ENCODE results near the gene NEMP1. TPM values are rescaled to one million over a fixed set of nuclear protein-coding genes. Genes with fewer than 3 reads are reported as not detected.
"Not testable (repeated sequence)": the region's sequence is repeated elsewhere in the genome, so short reads cannot be mapped to it uniquely, and the experiment has no call there.

Gene NEMP1
- total and polyA plus RNA-seq, 2 donors = 9.5 to 19.5 TPM

DNA sequence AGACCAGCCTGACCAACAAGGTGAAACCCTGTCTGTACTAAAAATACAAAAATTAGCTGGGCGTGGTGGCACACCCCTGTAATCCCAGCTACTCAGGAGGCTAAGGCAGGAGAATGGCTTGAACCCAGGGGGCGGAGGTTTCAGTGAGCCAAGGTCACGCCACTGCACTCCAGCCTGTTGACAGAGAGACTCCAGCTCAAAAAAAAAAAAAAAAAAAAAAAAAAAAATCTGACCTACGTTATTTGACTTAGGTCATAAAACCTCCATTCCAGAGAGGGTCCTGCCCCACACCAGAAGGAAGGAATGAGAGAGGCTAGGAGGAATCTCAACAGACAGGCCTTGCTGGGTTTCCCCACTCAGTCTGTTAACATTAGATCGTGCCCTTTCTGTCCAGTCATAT lies 60.2 kb downstream of the NEMP1 start:
- not testable (repeated sequence) for H3K9me3 ChIP-seq (ENCODE audit: control insufficient read depth in 2 of 2, insufficient read depth in 1 of 2, low read length in 1 of 2); DNase-seq (ENCODE audit: low read depth in 6 of 9, low spot score in 9 of 9); H3K27ac ChIP-seq (ENCODE audit: low read depth in 1 of 2, low read length in 1 of 2); H3K36me3 ChIP-seq (ENCODE audit: control insufficient read depth in 2 of 2, insufficient read depth in 2 of 2, low read length in 1 of 2); H3K27me3 ChIP-seq (ENCODE audit: control insufficient read depth in 2 of 2, insufficient read depth in 1 of 2, low read length in 1 of 2); H3K4me3 ChIP-seq (ENCODE audit: low read length in 2 of 2)
- 94% methylated on average over 5 of the region's 5 CpGs for WGBS
- H3K4me1 ChIP-seq (ENCODE audit: control insufficient read depth in 2 of 2, insufficient read depth in 2 of 2, low read length in 2 of 2) = peaks cover 0 to 17% of the 10 kb centered on the region in 2 donors

DNA sequence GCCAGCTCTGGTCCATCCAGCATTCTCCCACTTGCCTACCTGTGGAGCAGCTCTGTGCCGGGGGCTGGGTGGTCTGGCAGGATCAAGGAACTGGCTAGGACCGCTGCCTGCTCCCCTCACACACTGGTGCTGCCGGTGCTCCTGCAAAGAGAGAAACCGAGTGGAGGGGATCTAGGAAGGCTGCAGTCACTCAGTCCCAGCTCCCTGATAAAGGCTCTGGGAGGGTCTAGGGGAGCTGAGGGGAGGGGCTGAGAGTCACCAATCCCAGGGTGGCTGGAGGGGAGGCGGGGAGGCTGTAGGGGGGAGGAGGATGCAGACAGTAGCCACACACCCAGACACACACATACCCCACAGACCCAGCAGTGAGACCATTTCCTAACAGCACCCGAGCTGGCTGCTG lies 62.2 kb downstream of the NEMP1 start, which contains the start of gene TAC3:
TSS of gene TAC3 (minus strand) at position 182 of the 400 bp plus-strand sequence. CDS start 732 bp downstream, outside the sequence.
- Histone ChIP-seq H3K4me1 (ENCODE audit: control insufficient read depth in 2 of 2, insufficient read depth in 2 of 2, low read length in 2 of 2) (peaks cover 0 to 17% of the 10 kb centered on the region in 2 donors), H3K4me3 (ENCODE audit: low read length in 2 of 2) (no peak within 1 kb of the TSS), H3K9me3 (ENCODE audit: control insufficient read depth in 2 of 2, insufficient read depth in 1 of 2, low read length in 1 of 2) (no peaks in the 10 kb centered on the region), H3K27ac (ENCODE audit: low read depth in 1 of 2, low read length in 1 of 2) (no peak within 1 kb of the TSS), H3K36me3 (ENCODE audit: control insufficient read depth in 2 of 2, insufficient read depth in 2 of 2, low read length in 1 of 2) (no peaks in the 10 kb centered on the region), H3K27me3 (ENCODE audit: control insufficient read depth in 2 of 2, insufficient read depth in 1 of 2, low read length in 1 of 2) (no peaks in the 10 kb centered on the region)
- WGBS = 88% methylated on average over 6 of the region's 6 CpGs
- DNase-seq (ENCODE audit: low read depth in 6 of 9, low spot score in 9 of 9) = no peak

DNA sequence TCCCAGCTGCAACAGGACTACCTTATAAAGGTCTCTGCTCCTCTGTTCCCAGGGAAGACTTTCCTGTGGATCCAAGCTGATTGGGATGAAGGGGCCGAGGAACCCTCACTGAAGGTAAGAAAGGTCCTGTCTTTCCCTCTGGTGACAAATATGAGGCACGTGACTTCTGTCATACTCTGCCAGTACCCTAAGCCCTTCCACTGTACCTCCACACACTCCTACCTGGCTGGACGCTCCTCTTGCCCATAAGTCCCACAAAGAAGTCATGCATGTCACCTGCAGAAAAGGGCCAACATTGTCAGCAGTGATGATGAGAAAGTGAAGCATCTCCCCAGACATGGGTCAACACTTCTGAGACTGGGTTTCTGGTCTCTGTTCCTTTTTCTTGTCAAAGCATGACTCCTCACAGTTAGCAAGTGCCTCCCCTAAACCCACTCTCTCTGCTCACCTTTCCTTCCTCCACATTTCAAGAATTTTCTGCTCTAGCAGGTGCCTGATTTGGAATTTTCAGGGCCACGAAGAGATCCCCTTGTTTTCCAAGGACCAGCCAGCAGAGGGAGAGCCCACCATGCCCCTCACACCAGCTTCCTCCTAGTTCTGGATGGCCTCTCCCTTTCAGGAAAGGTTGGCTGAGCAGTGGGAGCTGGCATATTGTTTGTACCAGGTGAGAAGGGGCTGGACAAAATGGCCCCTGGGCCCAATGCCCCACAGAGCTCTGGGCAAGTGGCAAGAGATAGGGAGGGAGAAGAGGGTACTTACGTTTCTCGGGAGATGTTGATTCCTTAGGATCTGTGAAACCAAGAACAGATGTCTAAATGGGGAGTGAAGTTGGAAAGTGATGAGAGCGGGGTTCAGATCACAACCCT lies 65.8 kb downstream of the NEMP1 start:
- Histone ChIP-seq H3K27ac (ENCODE audit: low read depth in 1 of 2, low read length in 1 of 2) (no peak overlapping the region), H3K4me3 (ENCODE audit: low read length in 2 of 2) (no peak overlapping the region), H3K4me1 (ENCODE audit: control insufficient read depth in 2 of 2, insufficient read depth in 2 of 2, low read length in 2 of 2) (peaks cover 0 to 18% of the 10 kb centered on the region in 2 donors), H3K27me3 (ENCODE audit: control insufficient read depth in 2 of 2, insufficient read depth in 1 of 2, low read length in 1 of 2) (no peaks in the 10 kb centered on the region), H3K9me3 (ENCODE audit: control insufficient read depth in 2 of 2, insufficient read depth in 1 of 2, low read length in 1 of 2) (no peaks in the 10 kb centered on the region), H3K36me3 (ENCODE audit: control insufficient read depth in 2 of 2, insufficient read depth in 2 of 2, low read length in 1 of 2) (no peaks in the 10 kb centered on the region)
- WGBS = 89% methylated on average over 7 of the region's 7 CpGs
- DNase-seq (ENCODE audit: low read depth in 6 of 9, low spot score in 9 of 9) = no peak

DNA sequence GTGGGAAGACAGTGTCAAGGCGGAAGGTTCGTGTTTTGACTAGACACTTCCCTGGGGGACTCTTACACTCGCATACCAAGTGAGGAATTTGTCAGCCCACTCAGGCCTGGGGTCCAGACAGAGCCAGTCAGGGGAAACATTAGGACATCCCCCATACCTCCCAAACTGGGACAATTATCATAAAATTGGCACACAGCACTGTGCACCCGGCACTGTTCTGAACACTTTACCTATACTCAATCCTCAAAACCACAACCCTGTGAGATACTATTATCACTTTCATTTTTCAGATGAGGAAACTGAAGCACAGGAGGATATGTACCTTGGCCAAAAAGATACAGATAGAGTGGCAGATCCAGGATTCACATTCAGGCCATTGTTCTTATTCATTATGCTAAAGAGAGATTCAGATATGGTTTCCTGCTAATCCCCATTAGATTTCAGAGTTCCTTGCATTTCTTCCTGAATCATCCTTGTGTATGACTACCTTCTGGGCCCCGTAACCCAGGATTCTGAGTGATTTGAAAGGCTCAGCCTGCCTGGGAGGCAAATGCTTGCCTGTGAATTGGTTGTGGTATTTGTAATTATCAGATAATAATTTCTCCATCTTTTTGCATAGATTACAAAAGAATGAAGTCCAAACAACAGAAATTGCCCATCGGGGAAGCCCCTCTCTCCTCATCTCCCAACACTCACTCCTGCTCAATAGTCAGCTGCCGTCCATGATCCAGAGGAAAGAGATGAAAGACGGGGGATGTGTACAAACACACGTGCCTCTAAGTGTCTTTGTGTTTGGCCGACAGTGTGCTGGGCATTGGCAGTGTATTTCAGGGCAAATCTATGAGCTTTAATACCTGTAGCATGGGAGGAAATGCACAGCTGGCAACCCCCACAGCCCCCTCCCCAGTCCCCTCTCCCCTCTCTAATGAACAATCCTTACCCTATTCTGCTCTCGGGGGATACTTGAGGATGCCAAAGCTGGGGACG lies 66.9 kb downstream of the NEMP1 start:
- Histone ChIP-seq H3K27ac (ENCODE audit: low read depth in 1 of 2, low read length in 1 of 2) (no peak overlapping the region), H3K4me1 (ENCODE audit: control insufficient read depth in 2 of 2, insufficient read depth in 2 of 2, low read length in 2 of 2) (peaks cover 2 to 21% of the 10 kb centered on the region in 2 donors), H3K9me3 (ENCODE audit: control insufficient read depth in 2 of 2, insufficient read depth in 1 of 2, low read length in 1 of 2) (no peaks in the 10 kb centered on the region), H3K4me3 (ENCODE audit: low read length in 2 of 2) (no peak overlapping the region), H3K27me3 (ENCODE audit: control insufficient read depth in 2 of 2, insufficient read depth in 1 of 2, low read length in 1 of 2) (no peaks in the 10 kb centered on the region), H3K36me3 (ENCODE audit: control insufficient read depth in 2 of 2, insufficient read depth in 2 of 2, low read length in 1 of 2) (no peaks in the 10 kb centered on the region)
- WGBS = 91% methylated on average over 12 of the region's 12 CpGs
- peak in 1 of 9 donors; percentile 45 for DNase-seq (ENCODE audit: low read depth in 6 of 9, low spot score in 9 of 9)

DNA sequence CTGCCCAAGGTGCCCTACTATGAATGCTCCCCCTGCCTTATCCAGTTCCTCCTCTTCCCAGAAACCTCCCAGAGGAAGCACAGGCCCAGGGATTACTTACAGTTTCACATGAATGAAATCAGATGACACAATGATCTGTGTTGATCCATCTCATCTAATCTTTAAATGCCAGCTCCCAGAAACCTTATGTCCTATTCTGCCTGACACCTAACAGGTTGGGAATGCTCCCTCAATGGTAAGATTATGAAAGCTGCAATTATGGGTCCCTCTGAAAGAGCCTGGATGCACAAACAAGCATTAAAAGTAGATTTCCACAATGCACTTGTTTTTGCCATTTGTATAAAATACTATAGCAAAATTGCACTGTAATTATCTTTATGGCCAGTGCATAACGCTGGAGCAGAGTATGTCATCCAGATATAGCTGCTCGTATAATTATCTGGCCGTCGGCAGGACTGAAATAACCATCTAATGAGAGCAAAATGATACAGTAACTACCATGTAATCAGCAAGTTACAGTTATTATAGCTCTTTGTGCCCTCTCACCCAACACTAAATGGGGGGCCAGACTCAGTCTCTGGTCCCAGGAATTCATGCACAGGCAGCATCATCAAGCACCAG lies 67.9 kb downstream of the NEMP1 start:
- Histone ChIP-seq H3K4me3 (ENCODE audit: low read length in 2 of 2) (no peak overlapping the region), H3K4me1 (ENCODE audit: control insufficient read depth in 2 of 2, insufficient read depth in 2 of 2, low read length in 2 of 2) (peaks cover 4 to 24% of the 10 kb centered on the region in 2 donors), H3K36me3 (ENCODE audit: control insufficient read depth in 2 of 2, insufficient read depth in 2 of 2, low read length in 1 of 2) (no peaks in the 10 kb centered on the region), H3K27ac (ENCODE audit: low read depth in 1 of 2, low read length in 1 of 2) (no peak overlapping the region), H3K9me3 (ENCODE audit: control insufficient read depth in 2 of 2, insufficient read depth in 1 of 2, low read length in 1 of 2) (no peaks in the 10 kb centered on the region), H3K27me3 (ENCODE audit: control insufficient read depth in 2 of 2, insufficient read depth in 1 of 2, low read length in 1 of 2) (no peaks in the 10 kb centered on the region)
- WGBS = over 99% methylated on average over 4 of the region's 4 CpGs
- no peak for DNase-seq (ENCODE audit: low read depth in 6 of 9, low spot score in 9 of 9)

DNA sequence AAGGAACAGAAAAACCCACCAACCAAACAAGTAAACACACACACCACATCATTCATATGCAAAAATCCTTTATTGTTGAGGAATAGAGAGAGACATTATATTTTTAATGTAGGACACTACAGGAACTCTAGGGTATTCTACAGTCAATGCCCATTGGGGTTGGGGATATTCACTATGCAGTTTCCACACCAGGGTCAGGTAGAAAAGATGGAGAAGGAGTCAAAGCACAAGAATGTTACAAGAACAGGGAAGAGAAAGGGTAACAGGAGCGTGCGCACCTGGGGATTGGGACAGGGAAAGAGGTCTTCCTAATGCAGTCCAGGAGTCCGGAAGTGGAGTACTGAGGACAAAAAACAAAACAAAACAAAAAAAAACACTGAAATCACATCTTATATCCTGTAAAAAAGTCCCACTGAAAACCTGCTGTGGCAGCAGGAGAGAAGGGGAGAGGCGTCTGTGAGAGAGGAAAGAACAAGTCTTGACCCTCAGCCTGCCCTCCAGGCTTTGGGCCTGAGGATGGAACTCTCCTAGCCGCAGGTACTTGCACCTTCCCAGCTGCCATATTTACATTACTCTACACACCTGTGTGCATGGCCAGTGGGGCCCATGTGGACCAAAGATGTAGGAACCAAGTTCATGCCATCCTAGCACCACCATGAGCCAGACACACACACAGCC lies 68.5 kb downstream of the NEMP1 start:
- H3K27ac ChIP-seq (ENCODE audit: low read depth in 1 of 2, low read length in 1 of 2) = no peak overlapping the region
- DNase-seq (ENCODE audit: low read depth in 6 of 9, low spot score in 9 of 9) = no peak
- H3K9me3 ChIP-seq (ENCODE audit: control insufficient read depth in 2 of 2, insufficient read depth in 1 of 2, low read length in 1 of 2) = no peaks in the 10 kb centered on the region
- H3K4me3 ChIP-seq (ENCODE audit: low read length in 2 of 2) = no peak overlapping the region
- H3K36me3 ChIP-seq (ENCODE audit: control insufficient read depth in 2 of 2, insufficient read depth in 2 of 2, low read length in 1 of 2) = no peaks in the 10 kb centered on the region
- 99% methylated on average over 5 of the region's 5 CpGs for WGBS
- H3K4me1 ChIP-seq (ENCODE audit: control insufficient read depth in 2 of 2, insufficient read depth in 2 of 2, low read length in 2 of 2) = peaks cover 8 to 24% of the 10 kb centered on the region in 2 donors
- no peaks in the 10 kb centered on the region for H3K27me3 ChIP-seq (ENCODE audit: control insufficient read depth in 2 of 2, insufficient read depth in 1 of 2, low read length in 1 of 2)

DNA sequence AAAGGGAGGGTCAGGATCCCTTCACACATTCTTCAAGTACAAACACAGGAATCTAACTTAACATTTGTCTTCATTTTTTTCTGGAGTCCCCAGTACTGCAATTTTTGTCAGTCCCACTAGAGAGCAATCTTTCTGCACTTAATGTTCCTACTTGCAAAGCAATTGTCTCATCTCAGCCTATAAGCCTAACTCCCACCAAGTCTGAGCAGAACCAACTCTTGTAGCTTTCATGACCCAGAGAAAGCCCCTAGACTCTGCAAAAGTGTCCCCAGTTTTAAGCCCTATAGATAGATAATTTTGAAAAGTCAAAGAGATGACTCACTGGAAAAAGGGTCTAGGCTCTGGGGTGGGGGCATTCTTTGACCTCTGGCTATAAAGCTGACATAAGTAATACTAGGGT lies 70.4 kb downstream of the NEMP1 start:
- no peaks in the 10 kb centered on the region for H3K9me3 ChIP-seq (ENCODE audit: control insufficient read depth in 2 of 2, insufficient read depth in 1 of 2, low read length in 1 of 2)
- H3K4me3 ChIP-seq (ENCODE audit: low read length in 2 of 2) = no peak overlapping the region
- no peak overlapping the region for H3K27ac ChIP-seq (ENCODE audit: low read depth in 1 of 2, low read length in 1 of 2)
- peak in 5 of 9 donors; percentile 65 to 89 (median 70) for DNase-seq (ENCODE audit: low read depth in 6 of 9, low spot score in 9 of 9)
- peaks cover 8 to 24% of the 10 kb centered on the region in 2 donors for H3K4me1 ChIP-seq (ENCODE audit: control insufficient read depth in 2 of 2, insufficient read depth in 2 of 2, low read length in 2 of 2)
- peaks cover 14 to 16% of the 10 kb centered on the region in 2 donors for H3K36me3 ChIP-seq (ENCODE audit: control insufficient read depth in 2 of 2, insufficient read depth in 2 of 2, low read length in 1 of 2)
- H3K27me3 ChIP-seq (ENCODE audit: control insufficient read depth in 2 of 2, insufficient read depth in 1 of 2, low read length in 1 of 2) = no peaks in the 10 kb centered on the region

DNA sequence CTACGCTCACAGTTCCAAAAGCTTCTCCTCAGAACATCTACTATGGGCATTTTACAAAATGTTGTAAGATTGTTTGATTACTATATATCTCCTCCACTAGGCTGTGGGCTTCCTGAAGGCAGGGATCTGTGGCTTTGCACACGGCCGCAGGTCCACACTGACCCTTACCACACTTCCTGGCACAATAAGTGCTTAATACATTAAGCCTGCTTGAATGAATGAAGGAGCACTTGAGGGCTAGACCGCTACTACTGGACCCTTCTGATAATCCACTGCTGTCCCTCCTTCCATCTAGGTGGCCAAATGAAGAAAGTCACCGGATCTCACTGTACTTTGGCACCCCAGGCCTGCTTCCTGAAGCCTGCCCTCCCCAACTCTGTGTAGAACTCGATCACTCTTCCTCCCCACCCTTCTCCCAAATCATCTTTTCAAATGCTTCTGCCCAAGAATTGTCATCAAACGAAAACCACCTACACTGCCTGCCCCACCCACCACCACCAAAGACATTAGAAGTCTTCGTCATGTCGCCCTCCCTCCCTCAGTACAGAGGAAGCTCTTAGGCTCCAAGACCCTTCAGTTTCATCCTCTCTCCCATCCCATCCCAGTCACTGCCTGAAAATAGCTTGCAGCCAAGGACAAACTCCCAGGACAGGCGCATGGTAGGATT lies 71.6 kb downstream of the NEMP1 start:
- H3K27me3 ChIP-seq (ENCODE audit: control insufficient read depth in 2 of 2, insufficient read depth in 1 of 2, low read length in 1 of 2) = no peaks in the 10 kb centered on the region
- peak overlapping the region in 1 of 2 donors; percentile 61 for H3K4me3 ChIP-seq (ENCODE audit: low read length in 2 of 2)
- DNase-seq (ENCODE audit: low read depth in 6 of 9, low spot score in 9 of 9) = no peak
- peak overlapping the region in 1 of 2 donors; percentile 9 for H3K27ac ChIP-seq (ENCODE audit: low read depth in 1 of 2, low read length in 1 of 2)
- peaks cover 26 to 29% of the 10 kb centered on the region in 2 donors for H3K36me3 ChIP-seq (ENCODE audit: control insufficient read depth in 2 of 2, insufficient read depth in 2 of 2, low read length in 1 of 2)
- H3K9me3 ChIP-seq (ENCODE audit: control insufficient read depth in 2 of 2, insufficient read depth in 1 of 2, low read length in 1 of 2) = no peaks in the 10 kb centered on the region
- H3K4me1 ChIP-seq (ENCODE audit: control insufficient read depth in 2 of 2, insufficient read depth in 2 of 2, low read length in 2 of 2) = peaks cover 8 to 24% of the 10 kb centered on the region in 2 donors
- 60% methylated on average over 10 of the region's 10 CpGs for WGBS

All from thymus (tissue), 11 donors.